H1 (cell line): ENCODE results near the gene KLRK1. TPM values are rescaled to one million over a fixed set of nuclear protein-coding genes. Genes with fewer than 3 reads are reported as not detected.

ENCODE experiments used
- CTCF ChIA-PET: fragments of 300-600 bp; sonication (Branson Sonifier 250); formaldehyde crosslinking; loops from one replicate; lab custom pipeline; 2021; ENCODE audit not compliant: partially characterized antibody; lab: Charles Lee
- POLR2A ChIA-PET: fragments of 300-600 bp; sonication (Branson Sonifier 250); formaldehyde crosslinking; loops from one replicate; lab custom pipeline; 2021; ENCODE audit warnings: inconsistent platforms; ENCODE audit not compliant: partially characterized antibody; lab: Charles Lee
- DNase-seq, 2 experiments: peaks; one replicate each; pipeline versions ENCODE4 v3.0.0 to v3.0.0-alpha.2; 2010 to 2022; ENCODE audit warnings: low spot score in 2 of 2, low read depth in 1 of 2, mixed read lengths in 1 of 2
- FAIRE-seq: peaks from 2 replicates; lab custom pipeline; 2011; peaks lifted over from hg19 to GRCh38; lab: Jason Lieb, UNC
- H2AFZ ChIP-seq: 2 replicates; pipeline ENCODE4 v1.8.1; 2012; ENCODE audit warnings: low read length, inconsistent platforms
- H2AK5ac ChIP-seq: 2 replicates; pipeline ENCODE4 v1.6.1; 2013; ENCODE audit warnings: low read depth, low read length
- H2BK120ac ChIP-seq: replicated peaks from 2 replicates; pipeline ENCODE3; 2013; ENCODE audit warnings: low read depth, low read length, inconsistent platforms
- H2BK12ac ChIP-seq: 2 replicates; pipeline ENCODE4 v1.6.1; 2013; ENCODE audit warnings: low read depth, low read length
- H2BK15ac ChIP-seq: 2 replicates; pipeline ENCODE4 v1.6.1; 2013; ENCODE audit warnings: low read length
- H2BK20ac ChIP-seq: 2 replicates; pipeline ENCODE4 v1.6.1; 2013; ENCODE audit warnings: low read length
- H2BK5ac ChIP-seq: 2 replicates; pipeline ENCODE4 v1.6.1; 2013; ENCODE audit warnings: low read depth, low read length
- H3K14ac ChIP-seq: 2 replicates; pipeline ENCODE4 v1.6.1; 2013; ENCODE audit warnings: inconsistent platforms; ENCODE audit not compliant: insufficient read length
- H3K18ac ChIP-seq: 2 replicates; pipeline ENCODE4 v1.6.1; 2013; ENCODE audit warnings: low read length; ENCODE audit errors: extremely low read depth
- H3K23ac ChIP-seq: 2 replicates; pipeline ENCODE4 v1.6.1; 2013; ENCODE audit warnings: inconsistent platforms; ENCODE audit not compliant: insufficient read length
- H3K23me2 ChIP-seq: 2 replicates; pipeline ENCODE4 v1.6.1; 2013; ENCODE audit warnings: low read depth, low read length
- H3K27ac ChIP-seq: 2 replicates; pipeline ENCODE4 v1.6.1; 2011; ENCODE audit warnings: low read depth, low read length, inconsistent platforms
- H3K27me3 ChIP-seq, 4 experiments: replicated peaks in 1 of 4; 1 replicate in 1 of 4; 2 replicates in 3 of 4; pipeline versions ENCODE4 v1.6.1 to v1.8.1; 2011 to 2013; ENCODE audit warnings: low read length in 3 of 4, mild to moderate bottlenecking in 3 of 4, inconsistent platforms in 2 of 4, mixed read lengths in 2 of 4, moderate library complexity in 1 of 4; ENCODE audit not compliant: control insufficient read depth in 3 of 4, insufficient read depth in 3 of 4; ENCODE audit errors: extremely low read depth in 1 of 4
- H3K36me3 ChIP-seq, 4 experiments: 2 replicates each; pipeline versions ENCODE4 v1.6.1 to v1.8.1; 2011 to 2013; ENCODE audit warnings: mild to moderate bottlenecking in 4 of 4, low read length in 3 of 4, moderate library complexity in 2 of 4, control low read depth in 1 of 4, inconsistent platforms in 1 of 4; ENCODE audit not compliant: insufficient read depth in 4 of 4, control insufficient read depth in 2 of 4
- H3K4ac ChIP-seq: replicated peaks from 2 replicates; pipeline ENCODE3; 2013; ENCODE audit warnings: low read length, low read depth, mixed read lengths, inconsistent platforms; ENCODE audit not compliant: insufficient read length
- H3K4me1 ChIP-seq, 4 experiments: replicated peaks in 1 of 4; 1 replicate in 1 of 4; 2 replicates in 3 of 4; pipeline versions ENCODE4 v1.6.1 to v1.8.1; 2011 to 2013; ENCODE audit warnings: low read length in 3 of 4, inconsistent platforms in 2 of 4, mixed read lengths in 1 of 4; ENCODE audit not compliant: insufficient read depth in 4 of 4, control insufficient read depth in 3 of 4
- H3K4me2 ChIP-seq, 2 experiments: 2 replicates each; pipeline versions ENCODE4 v1.6.1 to v1.8.1; 2011 to 2013; ENCODE audit warnings: low read depth in 2 of 2, low read length in 2 of 2, control low read depth in 1 of 2, inconsistent platforms in 1 of 2, mild to moderate bottlenecking in 1 of 2; ENCODE audit not compliant: insufficient read depth in 1 of 2
- H3K4me3 ChIP-seq, 4 experiments: fragments of 200-600, 300-600 bp in 1 of 4; sonication (generic), shearing (Covaris generic), sonication (Bioruptor Twin) in 1 of 4; 2 replicates each; pipeline versions ENCODE4 v1.5.1 to v1.8.1; 2011 to 2016; ENCODE audit warnings: low read length in 4 of 4, low read depth in 3 of 4, control low read depth in 2 of 4, inconsistent platforms in 2 of 4, mild to moderate bottlenecking in 2 of 4, mixed read lengths in 1 of 4, moderate library complexity in 1 of 4; ENCODE audit not compliant: insufficient read depth in 2 of 4; ENCODE audit errors: extremely low read depth in 1 of 4
- H3K56ac ChIP-seq: replicated peaks from 2 replicates; pipeline ENCODE3; 2013; ENCODE audit warnings: low read depth, mild to moderate bottlenecking, mixed read lengths, low read length, inconsistent platforms; ENCODE audit not compliant: insufficient read length
- H3K79me1 ChIP-seq: 2 replicates; pipeline ENCODE4 v1.6.1; 2013; ENCODE audit warnings: low read depth, low read length, control low read depth
- H3K79me2 ChIP-seq, 2 experiments: 2 replicates each; pipeline versions ENCODE4 v1.6.1 to v1.8.1; 2012 to 2013; ENCODE audit warnings: low read length in 2 of 2, mild to moderate bottlenecking in 2 of 2, inconsistent platforms in 1 of 2; ENCODE audit not compliant: insufficient read depth in 2 of 2, control insufficient read depth in 1 of 2
- H3K9ac ChIP-seq, 4 experiments: replicated peaks in 1 of 4; 1 replicate in 1 of 4; 2 replicates in 3 of 4; pipeline versions ENCODE4 v1.6.1 to v1.8.1; 2011 to 2013; ENCODE audit warnings: low read depth in 3 of 4, low read length in 3 of 4, control low read depth in 2 of 4, mild to moderate bottlenecking in 2 of 4, moderate library complexity in 2 of 4, inconsistent platforms in 1 of 4; ENCODE audit errors: extremely low read depth in 1 of 4
- H3K9me3 ChIP-seq, 2 experiments: 2 replicates each; pipeline versions ENCODE4 v1.6.1 to v1.8.1; 2012 to 2013; ENCODE audit warnings: mild to moderate bottlenecking in 2 of 2, moderate library complexity in 2 of 2, control low read depth in 1 of 2, inconsistent platforms in 1 of 2, low read depth in 1 of 2, low read length in 1 of 2, mixed read lengths in 1 of 2; ENCODE audit not compliant: insufficient read depth in 2 of 2
- H4K20me1 ChIP-seq, 2 experiments: replicated peaks in 1 of 2; 2 replicates each; pipeline versions ENCODE3 to v1.8.1; 2011 to 2013; ENCODE audit warnings: inconsistent platforms in 2 of 2, low read length in 2 of 2, mild to moderate bottlenecking in 1 of 2; ENCODE audit not compliant: insufficient read depth in 2 of 2, control insufficient read depth in 1 of 2
- H4K5ac ChIP-seq: 2 replicates; pipeline ENCODE4 v1.6.1; 2013; ENCODE audit warnings: low read length, low read depth, mixed read lengths, inconsistent platforms; ENCODE audit not compliant: insufficient read length
- H4K8ac ChIP-seq: 2 replicates; pipeline ENCODE4 v1.8.0; 2013; ENCODE audit warnings: mild to moderate bottlenecking, moderate library complexity, low read length, inconsistent platforms; ENCODE audit not compliant: insufficient read depth; ENCODE audit errors: extremely low read depth
- H4K91ac ChIP-seq: replicated peaks from 2 replicates; pipeline ENCODE3; 2013; ENCODE audit warnings: low read length, mixed read lengths, inconsistent platforms; ENCODE audit not compliant: insufficient read length
- JUND ChIP-seq: IDR thresholded peaks from 2 replicates; pipeline ENCODE4 v1.6.1; 2011; ENCODE audit warnings: mild to moderate bottlenecking, improper control_type of control experiment, low read length
- POLR2AphosphoS5 ChIP-seq: IDR thresholded peaks from 2 replicates; pipeline ENCODE4 v1.6.1; 2011; ENCODE audit warnings: low read depth, low read length
- POU5F1 ChIP-seq: IDR thresholded peaks from 2 replicates; pipeline ENCODE4 v1.6.1; 2011; ENCODE audit warnings: low read depth, mild to moderate bottlenecking, low read length, moderate library complexity
- TAF1 ChIP-seq: IDR thresholded peaks from 2 replicates; pipeline ENCODE4 v1.6.1; 2011; ENCODE audit warnings: mild to moderate bottlenecking, low read depth, low read length
- YY1 ChIP-seq: IDR thresholded peaks from 2 replicates; pipeline ENCODE4 v1.6.1; 2011; ENCODE audit warnings: low read depth, mild to moderate bottlenecking, low read length
- WGBS, 2 experiments: shearing (Covaris generic) in 1 of 2; methylation state at CpG; one replicate each; pipeline versions ENCODE4 v1.1.6 to v1.1.7; 2013 to 2015; ENCODE audit warnings: low lambda C conversion rate in 2 of 2, mixed read lengths in 2 of 2, inconsistent platforms in 1 of 2, low coverage in 1 of 2, missing lambda C conversion rate in 1 of 2; ENCODE audit not compliant: insufficient replicate concordance in 2 of 2, insufficient coverage in 1 of 2, insufficient read length in 1 of 2; ENCODE audit errors: extremely low coverage in 1 of 2, missing lambda C conversion rate in 1 of 2; 5-methylcytosine and 5-hydroxymethylcytosine counted together
- polyA plus RNA-seq, 7 experiments: library from polyadenylated mRNA; depleted of rRNA in 3 of 7; stranded (reverse) in 5 of 7; unstranded in 2 of 7; fragments of >200 nt in 5 of 7; fragments of 200-250 nt in 2 of 7; gene quantifications; 1 replicate in 5 of 7; 2 replicates in 1 of 7; 4 replicates in 1 of 7; pipeline versions ENCODE4 v1.2.1 to v1.2.3, GENCODE V29; 2011 to 2013; ENCODE audit warnings: missing spikeins in 2 of 7, mixed read lengths in 2 of 7
- total RNA-seq: library from RNA; stranded (reverse); fragmentation: NEBNext Ultra II Directional; extraction: Animal tissue kit (Norgen Biotek cat#: 25700); gene quantifications from 2 replicates; pipeline ENCODE4 v1.2.1, GENCODE V29; 2021

The KLRK1 gene
- total and polyA plus RNA-seq, 2 of the 8 experiments (the other 6 are each of a cell fraction or from before 2014, with no cell fraction given) = not detected

GRCh38 chr12:10397296-10397695 is 7.5 kb upstream of the KLRK1 start:
- H3K36me3 ChIP-seq = no peaks in the 10 kb centered on the region
- H2BK120ac ChIP-seq = no peak overlapping the region
- no peak overlapping the region; the same call in 1 of the 2 replicates for H2AFZ ChIP-seq
- H3K9me3 ChIP-seq = no peaks in the 10 kb centered on the region
- FAIRE-seq = no peak
- no peak overlapping the region for H4K8ac ChIP-seq
- H3K23me2 ChIP-seq = no peaks in the 10 kb centered on the region
- H3K4me1 ChIP-seq = no peaks in the 10 kb centered on the region
- no peak overlapping the region for H4K91ac ChIP-seq
- H3K27ac ChIP-seq = no peak overlapping the region
- no peak overlapping the region for H3K56ac ChIP-seq
- TF ChIP-seq POLR2AphosphoS5 (no peak), YY1 (no peak), JUND (no peak), POU5F1 (no peak), TAF1 (no peak)
- H2BK20ac ChIP-seq = no peak overlapping the region
- H2BK12ac ChIP-seq = no peak overlapping the region
- no peaks in the 10 kb centered on the region for H3K79me2 ChIP-seq
- H3K18ac ChIP-seq = no peak overlapping the region
- H3K27me3 ChIP-seq = peaks cover 0 to 1% (median 0%) of the 10 kb centered on the region in 4 experiments; a peak in 1 of 7 replicates
- no peak overlapping the region for H3K4ac ChIP-seq
- no peaks in the 10 kb centered on the region for H4K20me1 ChIP-seq
- no peak for DNase-seq
- H3K23ac ChIP-seq = no peak overlapping the region
- H3K4me3 ChIP-seq = no peak overlapping the region
- H4K5ac ChIP-seq = no peak overlapping the region
- H3K79me1 ChIP-seq = no peaks in the 10 kb centered on the region
- no peak overlapping the region for H2BK5ac ChIP-seq
- H3K4me2 ChIP-seq = no peak overlapping the region
- H2BK15ac ChIP-seq = no peak overlapping the region
- WGBS, 2 experiments = 90% methylated on average over 2 of the region's 2 CpGs; no CpG with 5 or more reads in 1 of the 2 experiments
- no peak overlapping the region for H2AK5ac ChIP-seq
- ChIA-PET POLR2A (no interaction called here), CTCF (interaction anchor here (0.8 kb wide), 1 partner anchor 11 kb away, joined by 3 read pairs; no protein-coding TSS in a partner anchor)
- H3K14ac ChIP-seq = no peak overlapping the region
- H3K9ac ChIP-seq = no peak overlapping the region
